Measurements from ENCODE around the gene KIF26A. TPM values are rescaled to one million over a fixed set of nuclear protein-coding genes. Genes with fewer than 3 reads are reported as not detected.
"Not testable (repeated sequence)": the region's sequence is repeated elsewhere in the genome, so short reads cannot be mapped to it uniquely, and the experiment has no call there.

Gene KIF26A
- polyA plus RNA-seq, 10 donors: 4.5 to 19.0 (median 6.6) TPM

- not testable (repeated sequence) for DNase-seq
Measured at GRCh38 chr14:104208331-104208730, 69.9 kb downstream of the KIF26A start.

GRCh38 chr14:104209071-104209470 lies 70.7 kb downstream of the KIF26A start:
- not testable (repeated sequence) for DNase-seq

GRCh38 chr14:104209985-104210816 lies 71.8 kb downstream of the KIF26A start:
- DNase-seq: no peak

GRCh38 chr14:104210817-104211195 lies 72.4 kb downstream of the KIF26A start:
- no peak for DNase-seq

GRCh38 chr14:104211215-104211614 lies 72.8 kb downstream of the KIF26A start:
- no peak for DNase-seq

- no peak for DNase-seq
Measured at GRCh38 chr14:104211741-104212140, 73.4 kb downstream of the KIF26A start.

GRCh38 chr14:104212206-104213095 lies 74.1 kb downstream of the KIF26A start:
- no peak for DNase-seq

- no peak for DNase-seq
Measured at GRCh38 chr14:104213301-104214034, 75.1 kb downstream of the KIF26A start.

GRCh38 chr14:104214431-104215218 lies 76.2 kb downstream of the KIF26A start:
- DNase-seq: no peak

- DNase-seq: no peak
Measured at GRCh38 chr14:104215706-104216334, 77.4 kb downstream of the KIF26A start.

- DNase-seq: no peak
Measured at GRCh38 chr14:104216457-104216856, 78.1 kb downstream of the KIF26A start.

- DNase-seq: no peak
Measured at GRCh38 chr14:104217486-104218360, 79.3 kb downstream of the KIF26A start.

GRCh38 chr14:104218361-104219180 lies 80.2 kb downstream of the KIF26A start:
- DNase-seq: no peak

GRCh38 chr14:104219731-104220214 lies 81.4 kb downstream of the KIF26A start:
- no peak for DNase-seq

GRCh38 chr14:104220215-104221070 lies 82.1 kb downstream of the KIF26A start:
- peak in 1 of 3 donors; percentile 46 for DNase-seq

GRCh38 chr14:104221071-104221625 lies 82.8 kb downstream of the KIF26A start:
- no peak for DNase-seq
